H9 (cell line): ENCODE data around the gene KIF26A. TPM values are rescaled to one million over a fixed set of nuclear protein-coding genes. Genes with fewer than 3 reads are reported as not detected.
A peak's percentile ranks its signal among the peaks of the same experiment; 100 is the strongest.

Experiments
- DNase-seq: peaks from one replicate; pipeline ENCODE4 v3.0.0-alpha.2; 2017
- H2AFZ ChIP-seq: one replicate; pipeline ENCODE4 v1.6.1; 2013; ENCODE audit warnings: mild to moderate bottlenecking, low read length, control low read depth, moderate library complexity
- H2AK5ac ChIP-seq: 2 replicates; pipeline ENCODE4 v1.6.1; 2013; ENCODE audit warnings: low read length, control low read depth, mixed read lengths; ENCODE audit not compliant: insufficient read length
- H2BK120ac ChIP-seq: one replicate; pipeline ENCODE4 v1.6.1; 2013; ENCODE audit warnings: low read depth, mild to moderate bottlenecking, low read length, control low read depth, inconsistent platforms; ENCODE audit not compliant: poor library complexity, severe bottlenecking
- H2BK12ac ChIP-seq: 2 replicates; pipeline ENCODE4 v1.6.1; 2013; ENCODE audit warnings: low read length, control low read depth, mixed read lengths, low read depth; ENCODE audit not compliant: insufficient read length
- H2BK15ac ChIP-seq: 2 replicates; pipeline ENCODE4 v1.6.1; 2013; ENCODE audit warnings: low read depth, low read length, control low read depth
- H2BK20ac ChIP-seq: one replicate; pipeline ENCODE4 v1.6.1; 2013; ENCODE audit warnings: low read depth, mild to moderate bottlenecking, low read length, control low read depth, inconsistent platforms; ENCODE audit not compliant: poor library complexity, severe bottlenecking
- H2BK5ac ChIP-seq: 2 replicates; pipeline ENCODE4 v1.6.1; 2013; ENCODE audit warnings: low read length, control low read depth, mixed read lengths; ENCODE audit not compliant: insufficient read length
- H3K14ac ChIP-seq: 2 replicates; pipeline ENCODE4 v1.6.1; 2013; ENCODE audit warnings: low read length, control low read depth; ENCODE audit not compliant: insufficient read depth
- H3K18ac ChIP-seq: 2 replicates; pipeline ENCODE4 v1.6.1; 2013; ENCODE audit warnings: low read depth, mild to moderate bottlenecking, mixed read lengths, low read length, control low read depth; ENCODE audit not compliant: insufficient read length
- H3K23ac ChIP-seq: 2 replicates; pipeline ENCODE4 v1.6.1; 2013; ENCODE audit warnings: low read length, control low read depth, mixed read lengths, low read depth; ENCODE audit not compliant: insufficient read length
- H3K23me2 ChIP-seq: 2 replicates; pipeline ENCODE4 v1.6.1; 2013; ENCODE audit warnings: low read depth, mild to moderate bottlenecking, mixed read lengths, low read length, control low read depth; ENCODE audit not compliant: insufficient read length, poor library complexity, severe bottlenecking
- H3K27ac ChIP-seq: 2 replicates; pipeline ENCODE4 v1.5.1; 2013; ENCODE audit warnings: low read length, control low read depth, mixed read lengths, low read depth; ENCODE audit not compliant: insufficient read length
- H3K27me3 ChIP-seq: 2 replicates; pipeline ENCODE4 v1.6.1; 2013; ENCODE audit warnings: low read length, control low read depth, inconsistent platforms; ENCODE audit not compliant: insufficient read depth
- H3K4ac ChIP-seq: 2 replicates; pipeline ENCODE4 v1.6.1; 2013; ENCODE audit warnings: low read depth, mild to moderate bottlenecking, control low read depth, inconsistent platforms, low read length, moderate library complexity
- H3K4me1 ChIP-seq: 2 replicates; pipeline ENCODE4 v1.6.1; 2013; ENCODE audit warnings: low read length, control low read depth, inconsistent platforms; ENCODE audit not compliant: insufficient read depth
- H3K4me2 ChIP-seq: 2 replicates; pipeline ENCODE4 v1.6.1; 2013; ENCODE audit warnings: low read length, control low read depth, mixed read lengths; ENCODE audit not compliant: insufficient read length, insufficient read depth
- H3K56ac ChIP-seq: 2 replicates; pipeline ENCODE4 v1.6.1; 2013; ENCODE audit warnings: low read depth, mild to moderate bottlenecking, mixed read lengths, low read length, control low read depth; ENCODE audit not compliant: insufficient read length
- H3K79me1 ChIP-seq: 2 replicates; pipeline ENCODE4 v1.6.1; 2013; ENCODE audit warnings: low read depth, mild to moderate bottlenecking, moderate library complexity, low read length, control low read depth, inconsistent platforms; ENCODE audit not compliant: insufficient read depth, poor library complexity, severe bottlenecking
- H3K79me2 ChIP-seq: 2 replicates; pipeline ENCODE4 v1.6.1; 2013; ENCODE audit warnings: low read length, control low read depth, inconsistent platforms; ENCODE audit not compliant: insufficient read depth
- H3K9ac ChIP-seq: 2 replicates; pipeline ENCODE4 v1.6.1; 2013; ENCODE audit warnings: low read length, control low read depth, mixed read lengths; ENCODE audit not compliant: insufficient read length; ENCODE audit errors: extremely low read depth
- H3K9me3 ChIP-seq: one replicate; pipeline ENCODE4 v1.6.1; 2013; ENCODE audit warnings: low read depth, low read length, inconsistent platforms; ENCODE audit not compliant: control insufficient read depth
- H3T11ph ChIP-seq: one replicate; pipeline ENCODE4 v1.6.1; 2013; ENCODE audit warnings: mild to moderate bottlenecking, low read length, control low read depth, inconsistent platforms
- H4K20me1 ChIP-seq: one replicate; pipeline ENCODE4 v1.6.1; 2013; ENCODE audit not compliant: control insufficient read depth, insufficient read length, insufficient read depth
- H4K5ac ChIP-seq: 2 replicates; pipeline ENCODE4 v1.6.1; 2013; ENCODE audit warnings: low read depth, mild to moderate bottlenecking, mixed read lengths, low read length, control low read depth; ENCODE audit not compliant: insufficient read length
- H4K8ac ChIP-seq: replicated peaks from 2 replicates; pipeline ENCODE4 v1.6.1; 2013; ENCODE audit warnings: low read length, control low read depth, mixed read lengths, low read depth; ENCODE audit not compliant: insufficient read length
- H4K91ac ChIP-seq: 2 replicates; pipeline ENCODE4 v1.6.1; 2013; ENCODE audit warnings: low read depth, mild to moderate bottlenecking, moderate library complexity, mixed read lengths, low read length, control low read depth; ENCODE audit not compliant: insufficient read length
- H3K27ac Mint-ChIP-seq, 3 experiments: 2 replicates in 2 of 3; 3 replicates in 1 of 3; pipeline ENCODE4 v1.8.0; 2020 to 2021; ENCODE audit warnings: mixed read lengths in 3 of 3, mild to moderate bottlenecking in 1 of 3, moderate library complexity in 1 of 3
- H3K27me3 Mint-ChIP-seq: 2 replicates; pipeline ENCODE4 v1.8.0; 2021; ENCODE audit warnings: low read depth, mild to moderate bottlenecking, moderate library complexity, mixed read lengths
- H3K36me3 Mint-ChIP-seq, 3 experiments: 2 replicates in 2 of 3; 3 replicates in 1 of 3; pipeline ENCODE4 v1.8.0; 2020 to 2021; ENCODE audit warnings: low read depth in 3 of 3, mixed read lengths in 3 of 3; ENCODE audit not compliant: insufficient read depth in 1 of 3
- H3K4me1 Mint-ChIP-seq, 2 experiments: 2 replicates each; pipeline ENCODE4 v1.8.0; 2020; ENCODE audit warnings: mixed read lengths in 2 of 2
- H3K4me3 Mint-ChIP-seq, 2 experiments: 2 replicates in 1 of 2; 3 replicates in 1 of 2; pipeline ENCODE4 v1.8.0; 2020 to 2021; ENCODE audit warnings: mild to moderate bottlenecking in 2 of 2, mixed read lengths in 2 of 2, moderate library complexity in 1 of 2
- H3K9me3 Mint-ChIP-seq, 2 experiments: 2 replicates in 1 of 2; 3 replicates in 1 of 2; pipeline ENCODE4 v1.8.0; 2020; ENCODE audit warnings: mild to moderate bottlenecking in 2 of 2, mixed read lengths in 2 of 2, moderate library complexity in 1 of 2
- WGBS: extraction: QIAGEN DNeasy Blood & Tissue Kit; methylation state at CpG from one replicate; pipeline ENCODE4 v1.1.7; 2013; ENCODE audit warnings: missing lambda C conversion rate, low lambda C conversion rate, mixed read lengths; ENCODE audit not compliant: insufficient read length; ENCODE audit errors: extremely low coverage; 5-methylcytosine and 5-hydroxymethylcytosine counted together
- total RNA-seq: library from RNA; stranded (reverse); gene quantifications from 2 replicates; pipeline ENCODE4 v1.2.1, GENCODE V29; 2021
- TF ChIP-seq, protein P1 (sequence below): fragments of 200-600 bp; sonication (generic); conservative IDR thresholded peaks from 3 replicates; pipeline ENCODE4 v1.8.0; 2021; ENCODE audit warnings: antibody characterized with exemption, mild to moderate bottlenecking

The KIF26A gene
- total RNA-seq, 1 experiment from 2014 or later: 44.2 TPM

- peaks cover 2% of the 10 kb centered on the region; the same call in 1 of the 2 replicates for H3K27me3 Mint-ChIP-seq
- Histone ChIP-seq H3K9ac (no peak overlapping the region), H3K14ac (no peak overlapping the region), H3K23ac (no peak overlapping the region), H3K18ac (no peak overlapping the region), H2BK5ac (no peak overlapping the region), H2BK15ac (no peak overlapping the region), H2BK12ac (no peak overlapping the region), H3K9me3 (peaks cover 2% of the 10 kb centered on the region), H3K4ac (no peak overlapping the region), H4K8ac (no peak overlapping the region), H3T11ph (no peak overlapping the region), H2BK120ac (no peak overlapping the region), H2BK20ac (no peak overlapping the region), H4K20me1 (no peaks in the 10 kb centered on the region), H4K91ac (no peak overlapping the region), H2AFZ (no peak overlapping the region), H3K4me2 (no peak overlapping the region), H3K4me1 (no peaks in the 10 kb centered on the region; the same call in 1 of the 2 replicates), H3K23me2 (no peaks in the 10 kb centered on the region), H3K27me3 (no peaks in the 10 kb centered on the region), H2AK5ac (no peak overlapping the region), H4K5ac (no peak overlapping the region), H3K79me2 (no peaks in the 10 kb centered on the region), H3K27ac (no peak overlapping the region), H3K56ac (no peak overlapping the region), H3K79me1 (no peaks in the 10 kb centered on the region)
- no peak overlapping the region for H3K4me3 Mint-ChIP-seq
- no peaks in the 10 kb centered on the region; a peak in 1 of 7 replicates for H3K36me3 Mint-ChIP-seq
- TF ChIP-seq, protein P1, sequence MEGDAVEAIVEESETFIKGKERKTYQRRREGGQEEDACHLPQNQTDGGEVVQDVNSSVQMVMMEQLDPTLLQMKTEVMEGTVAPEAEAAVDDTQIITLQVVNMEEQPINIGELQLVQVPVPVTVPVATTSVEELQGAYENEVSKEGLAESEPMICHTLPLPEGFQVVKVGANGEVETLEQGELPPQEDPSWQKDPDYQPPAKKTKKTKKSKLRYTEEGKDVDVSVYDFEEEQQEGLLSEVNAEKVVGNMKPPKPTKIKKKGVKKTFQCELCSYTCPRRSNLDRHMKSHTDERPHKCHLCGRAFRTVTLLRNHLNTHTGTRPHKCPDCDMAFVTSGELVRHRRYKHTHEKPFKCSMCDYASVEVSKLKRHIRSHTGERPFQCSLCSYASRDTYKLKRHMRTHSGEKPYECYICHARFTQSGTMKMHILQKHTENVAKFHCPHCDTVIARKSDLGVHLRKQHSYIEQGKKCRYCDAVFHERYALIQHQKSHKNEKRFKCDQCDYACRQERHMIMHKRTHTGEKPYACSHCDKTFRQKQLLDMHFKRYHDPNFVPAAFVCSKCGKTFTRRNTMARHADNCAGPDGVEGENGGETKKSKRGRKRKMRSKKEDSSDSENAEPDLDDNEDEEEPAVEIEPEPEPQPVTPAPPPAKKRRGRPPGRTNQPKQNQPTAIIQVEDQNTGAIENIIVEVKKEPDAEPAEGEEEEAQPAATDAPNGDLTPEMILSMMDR: peak; percentile 28; the same call in 2 of the 3 replicates
- peaks cover 2 to 6% of the 10 kb centered on the region in 2 experiments; a peak in 3 of 5 replicates for H3K9me3 Mint-ChIP-seq
- peaks cover 27 to 36% of the 10 kb centered on the region in 2 experiments for H3K4me1 Mint-ChIP-seq
- WGBS: no CpG with 5 or more reads among the region's 17 CpGs
- peak overlapping the region in 1 of 3 experiments; percentile 77; a peak in 1 of 7 replicates for H3K27ac Mint-ChIP-seq
- DNase-seq: no peak
Observed at GRCh38 chr14:104226421-104227383, 88.3 kb downstream of the KIF26A start.
